ENCODE data around the gene ARRDC4. TPM values are rescaled to one million over a fixed set of nuclear protein-coding genes. Genes with fewer than 3 reads are reported as not detected.

ARRDC4 gene
- polyA plus RNA-seq (2013, experiment 1 of 2): 12.6 TPM
- 10.8 TPM for polyA plus RNA-seq (2013, experiment 2 of 2)

- no peaks in the 10 kb centered on the region for H3K36me3 ChIP-seq (ENCODE audit: control insufficient read depth, insufficient read depth, low read length)
- H3K4me3 ChIP-seq (ENCODE audit: extremely low read depth, insufficient read depth, low read length, poor library complexity, severe bottlenecking): peak within 1 kb of the TSS; percentile 60
- peak within 1 kb of the TSS; percentile 49 for H3K27ac ChIP-seq (ENCODE audit: low read depth, low read length, severe bottlenecking)
- no peaks in the 10 kb centered on the region for H3K4me1 ChIP-seq (ENCODE audit: control insufficient read depth, insufficient read depth, low read length, poor library complexity, severe bottlenecking)
- no peaks in the 10 kb centered on the region for H3K9me3 ChIP-seq (ENCODE audit: control insufficient read depth, low read length)
- WGBS, 2 experiments (ENCODE audit: insufficient coverage in 2 of 2): 0% methylated on average over 65 to 69 of the region's 69 CpGs
These were observed at the start of gene ARRDC4 for GRCh38 chr15:97960364-97961066. TSS of gene ARRDC4 (plus strand) at chr15:97960703. CDS start at chr15:97960862, 159 bp downstream.

DNA sequence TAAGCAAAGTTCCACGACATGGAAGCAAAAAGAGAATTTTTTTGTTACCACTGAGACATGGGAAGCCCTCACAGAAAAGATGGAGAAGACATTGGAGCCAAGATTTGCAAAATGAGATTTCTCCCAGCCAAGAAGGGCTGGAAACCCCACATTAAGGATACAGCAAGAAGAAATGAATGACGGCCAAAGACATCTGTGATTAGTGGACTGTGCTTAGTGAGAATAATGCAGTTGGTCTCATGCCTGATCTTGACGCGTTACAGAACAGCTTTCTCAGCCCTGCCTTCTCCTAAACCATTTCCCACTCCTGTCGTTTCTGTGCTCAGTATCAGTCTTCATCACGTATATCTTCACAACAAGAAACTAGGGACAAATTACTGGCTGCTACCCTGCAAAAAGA, 45.8 kb upstream of the ARRDC4 start:
- Histone ChIP-seq H3K27ac (ENCODE audit: low read depth, low read length, severe bottlenecking) (no peak overlapping the region), H3K4me1 (ENCODE audit: control insufficient read depth, insufficient read depth, low read length, poor library complexity, severe bottlenecking) (no peaks in the 10 kb centered on the region), H3K36me3 (ENCODE audit: control insufficient read depth, insufficient read depth, low read length) (no peaks in the 10 kb centered on the region), H3K4me3 (ENCODE audit: extremely low read depth, insufficient read depth, low read length, poor library complexity, severe bottlenecking) (no peak overlapping the region), H3K9me3 (ENCODE audit: control insufficient read depth, low read length) (no peaks in the 10 kb centered on the region)
- WGBS, 2 experiments (ENCODE audit: insufficient coverage in 2 of 2): 71 to 100% methylated on average over 2 to 4 of the region's 6 CpGs

DNA sequence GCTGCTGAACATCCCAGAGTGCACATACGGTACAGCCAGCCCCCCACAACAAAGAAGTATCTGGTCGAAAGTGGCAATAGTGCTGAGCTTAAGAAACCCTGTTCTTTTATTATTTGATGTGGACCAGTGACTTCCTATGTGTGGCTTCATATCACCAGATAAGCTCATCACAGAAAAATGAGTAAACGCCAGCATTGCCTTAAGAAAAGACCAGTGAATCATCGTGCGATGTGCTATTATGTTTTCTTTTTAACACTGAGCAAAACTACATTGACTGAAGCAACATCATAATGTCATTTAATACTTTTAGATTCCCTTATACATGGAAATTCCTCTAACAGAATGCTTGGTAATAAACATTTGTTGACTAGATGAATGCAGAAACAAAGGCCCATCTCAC, 45.2 kb upstream of the ARRDC4 start:
- WGBS, 2 experiments (ENCODE audit: insufficient coverage in 2 of 2): 64 to 79% methylated on average over 3 to 4 of the region's 5 CpGs

GRCh38 chr15:97921296-97921865, 39.1 kb upstream of the ARRDC4 start:
- no peak overlapping the region for H3K27ac ChIP-seq (ENCODE audit: low read depth, low read length, severe bottlenecking)
- H3K9me3 ChIP-seq (ENCODE audit: control insufficient read depth, low read length): no peaks in the 10 kb centered on the region
- H3K4me1 ChIP-seq (ENCODE audit: control insufficient read depth, insufficient read depth, low read length, poor library complexity, severe bottlenecking): no peaks in the 10 kb centered on the region
- H3K36me3 ChIP-seq (ENCODE audit: control insufficient read depth, insufficient read depth, low read length): no peaks in the 10 kb centered on the region
- 93% methylated on average over 3 of the region's 4 CpGs; no CpG with 5 or more reads in 1 of the 2 experiments for WGBS, 2 experiments (ENCODE audit: insufficient coverage in 2 of 2)
- H3K4me3 ChIP-seq (ENCODE audit: extremely low read depth, insufficient read depth, low read length, poor library complexity, severe bottlenecking): no peak overlapping the region

More for the DNA sequence above, 45.2 kb upstream of the ARRDC4 start:
- Histone ChIP-seq H3K9me3 (ENCODE audit: control insufficient read depth, low read length) (no peaks in the 10 kb centered on the region), H3K4me3 (ENCODE audit: extremely low read depth, insufficient read depth, low read length, poor library complexity, severe bottlenecking) (no peak overlapping the region), H3K36me3 (ENCODE audit: control insufficient read depth, insufficient read depth, low read length) (no peaks in the 10 kb centered on the region), H3K27ac (ENCODE audit: low read depth, low read length, severe bottlenecking) (no peak overlapping the region), H3K4me1 (ENCODE audit: control insufficient read depth, insufficient read depth, low read length, poor library complexity, severe bottlenecking) (no peaks in the 10 kb centered on the region)

DNA sequence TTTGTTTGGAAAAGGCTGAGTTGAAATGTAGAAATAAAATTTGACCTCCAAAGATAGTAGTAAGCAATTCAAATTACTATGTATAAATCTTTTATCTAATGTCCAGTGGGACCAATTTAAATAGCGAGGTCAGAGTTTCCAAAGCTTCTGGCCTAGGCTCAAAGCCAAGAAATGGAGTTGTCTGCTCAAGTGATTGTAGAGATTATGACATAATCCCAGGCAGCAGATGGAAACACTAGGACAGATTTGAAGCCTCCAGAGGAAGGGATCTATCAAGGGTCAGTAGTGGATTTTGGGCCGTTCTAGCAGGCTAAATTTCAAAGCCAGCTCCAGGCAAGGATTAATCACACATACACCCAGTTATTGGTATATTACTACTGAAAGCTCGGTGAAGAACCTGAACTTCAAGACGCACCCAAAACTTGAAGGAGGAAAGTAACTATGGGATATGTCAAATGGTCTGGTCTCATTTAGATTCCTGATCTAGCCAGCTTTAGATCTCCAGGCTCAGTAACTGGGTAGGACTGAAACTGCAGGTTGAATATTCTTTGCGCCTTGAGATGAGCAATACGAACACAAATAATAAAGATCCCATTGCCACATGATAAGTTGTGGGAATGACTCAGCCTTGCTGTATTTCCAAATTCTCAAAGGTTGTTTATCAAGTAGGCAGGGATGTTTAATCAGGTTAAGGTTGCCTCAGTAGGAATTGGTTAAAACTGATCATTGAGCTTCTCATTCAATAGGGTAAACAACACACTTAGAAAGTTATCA, 30.9 kb upstream of the ARRDC4 start:
- Histone ChIP-seq H3K4me1 (ENCODE audit: control insufficient read depth, insufficient read depth, low read length, poor library complexity, severe bottlenecking) (no peaks in the 10 kb centered on the region), H3K36me3 (ENCODE audit: control insufficient read depth, insufficient read depth, low read length) (no peaks in the 10 kb centered on the region), H3K27ac (ENCODE audit: low read depth, low read length, severe bottlenecking) (no peak overlapping the region), H3K4me3 (ENCODE audit: extremely low read depth, insufficient read depth, low read length, poor library complexity, severe bottlenecking) (no peak overlapping the region), H3K9me3 (ENCODE audit: control insufficient read depth, low read length) (peaks cover 9% of the 10 kb centered on the region)
- 91 to 100% methylated on average over 3 to 5 of the region's 6 CpGs for WGBS, 2 experiments (ENCODE audit: insufficient coverage in 2 of 2)

GRCh38 chr15:97930230-97930629, 30.3 kb upstream of the ARRDC4 start:
- Histone ChIP-seq H3K36me3 (ENCODE audit: control insufficient read depth, insufficient read depth, low read length) (no peaks in the 10 kb centered on the region), H3K4me3 (ENCODE audit: extremely low read depth, insufficient read depth, low read length, poor library complexity, severe bottlenecking) (no peak overlapping the region), H3K4me1 (ENCODE audit: control insufficient read depth, insufficient read depth, low read length, poor library complexity, severe bottlenecking) (no peaks in the 10 kb centered on the region), H3K27ac (ENCODE audit: low read depth, low read length, severe bottlenecking) (no peak overlapping the region), H3K9me3 (ENCODE audit: control insufficient read depth, low read length) (peaks cover 9% of the 10 kb centered on the region)

- Histone ChIP-seq H3K27ac (ENCODE audit: low read depth, low read length, severe bottlenecking) (no peak overlapping the region), H3K9me3 (ENCODE audit: control insufficient read depth, low read length) (peaks cover 9% of the 10 kb centered on the region), H3K4me1 (ENCODE audit: control insufficient read depth, insufficient read depth, low read length, poor library complexity, severe bottlenecking) (no peaks in the 10 kb centered on the region), H3K4me3 (ENCODE audit: extremely low read depth, insufficient read depth, low read length, poor library complexity, severe bottlenecking) (no peak overlapping the region), H3K36me3 (ENCODE audit: control insufficient read depth, insufficient read depth, low read length) (no peaks in the 10 kb centered on the region)
- no CpG with 5 or more reads among the region's 1 CpG for WGBS, 2 experiments (ENCODE audit: insufficient coverage in 2 of 2)
These were observed 29.2 kb upstream of the ARRDC4 start for GRCh38 chr15:97931314-97931713.

DNA sequence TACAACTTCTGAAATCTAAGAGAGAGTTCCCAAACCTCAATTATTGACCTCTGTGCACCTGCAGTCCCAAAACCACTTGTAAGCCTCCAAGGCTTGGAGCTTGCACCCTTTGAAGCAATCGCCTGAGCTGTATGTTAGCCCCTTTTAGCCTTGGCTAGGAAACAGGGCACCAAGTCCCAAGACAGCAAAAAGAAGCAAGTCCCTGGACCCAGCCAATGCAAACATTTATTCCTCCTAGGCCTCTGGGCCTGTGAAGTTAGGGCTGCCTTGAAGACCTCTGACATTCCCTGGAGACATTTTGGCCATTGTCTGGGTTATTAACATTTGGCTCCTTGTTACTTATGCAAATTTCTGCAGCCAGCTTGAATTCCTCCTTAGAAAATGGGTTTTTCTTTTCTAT, 26.9 kb upstream of the ARRDC4 start:
- Histone ChIP-seq H3K36me3 (ENCODE audit: control insufficient read depth, insufficient read depth, low read length) (no peaks in the 10 kb centered on the region), H3K4me3 (ENCODE audit: extremely low read depth, insufficient read depth, low read length, poor library complexity, severe bottlenecking) (no peak overlapping the region), H3K9me3 (ENCODE audit: control insufficient read depth, low read length) (peaks cover 9% of the 10 kb centered on the region), H3K27ac (ENCODE audit: low read depth, low read length, severe bottlenecking) (no peak overlapping the region), H3K4me1 (ENCODE audit: control insufficient read depth, insufficient read depth, low read length, poor library complexity, severe bottlenecking) (no peaks in the 10 kb centered on the region)
- WGBS, 2 experiments (ENCODE audit: insufficient coverage in 2 of 2): 78 to 93% methylated on average over 1 of the region's 1 CpG

DNA sequence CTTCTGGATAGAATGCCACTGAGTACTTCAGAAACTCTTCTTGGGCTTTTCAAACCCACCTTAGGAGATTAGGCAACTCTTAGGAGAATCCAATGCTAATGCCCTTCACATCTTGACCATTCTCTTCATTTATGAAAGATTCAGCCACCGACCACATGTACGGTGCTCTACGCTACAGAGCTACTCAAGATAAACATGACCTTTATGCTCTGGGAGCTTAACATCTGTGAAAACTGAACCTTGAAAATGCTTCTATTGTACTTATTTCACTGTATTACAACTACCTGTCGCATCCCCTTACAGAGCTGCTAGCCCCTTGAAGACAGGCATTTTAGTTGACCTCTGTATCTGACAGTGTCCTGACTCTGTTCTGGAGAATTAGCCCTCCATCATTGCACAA, 19.5 kb upstream of the ARRDC4 start:
- H3K4me3 ChIP-seq (ENCODE audit: extremely low read depth, insufficient read depth, low read length, poor library complexity, severe bottlenecking): no peak overlapping the region
- no peaks in the 10 kb centered on the region for H3K9me3 ChIP-seq (ENCODE audit: control insufficient read depth, low read length)
- no peak overlapping the region for H3K27ac ChIP-seq (ENCODE audit: low read depth, low read length, severe bottlenecking)
- H3K4me1 ChIP-seq (ENCODE audit: control insufficient read depth, insufficient read depth, low read length, poor library complexity, severe bottlenecking): no peaks in the 10 kb centered on the region
- no peaks in the 10 kb centered on the region for H3K36me3 ChIP-seq (ENCODE audit: control insufficient read depth, insufficient read depth, low read length)
- 96 to 97% methylated on average over 3 to 4 of the region's 4 CpGs for WGBS, 2 experiments (ENCODE audit: insufficient coverage in 2 of 2)

- Histone ChIP-seq H3K4me3 (ENCODE audit: extremely low read depth, insufficient read depth, low read length, poor library complexity, severe bottlenecking) (no peak overlapping the region), H3K27ac (ENCODE audit: low read depth, low read length, severe bottlenecking) (no peak overlapping the region), H3K9me3 (ENCODE audit: control insufficient read depth, low read length) (no peaks in the 10 kb centered on the region), H3K4me1 (ENCODE audit: control insufficient read depth, insufficient read depth, low read length, poor library complexity, severe bottlenecking) (no peaks in the 10 kb centered on the region), H3K36me3 (ENCODE audit: control insufficient read depth, insufficient read depth, low read length) (no peaks in the 10 kb centered on the region)
- 100% methylated on average over 1 of the region's 1 CpG; no CpG with 5 or more reads in 1 of the 2 experiments for WGBS, 2 experiments (ENCODE audit: insufficient coverage in 2 of 2)
These were observed 18.9 kb upstream of the ARRDC4 start for GRCh38 chr15:97941572-97941971.
